ENCODE data around the gene UBA52.

The UBA52 gene

DNA sequence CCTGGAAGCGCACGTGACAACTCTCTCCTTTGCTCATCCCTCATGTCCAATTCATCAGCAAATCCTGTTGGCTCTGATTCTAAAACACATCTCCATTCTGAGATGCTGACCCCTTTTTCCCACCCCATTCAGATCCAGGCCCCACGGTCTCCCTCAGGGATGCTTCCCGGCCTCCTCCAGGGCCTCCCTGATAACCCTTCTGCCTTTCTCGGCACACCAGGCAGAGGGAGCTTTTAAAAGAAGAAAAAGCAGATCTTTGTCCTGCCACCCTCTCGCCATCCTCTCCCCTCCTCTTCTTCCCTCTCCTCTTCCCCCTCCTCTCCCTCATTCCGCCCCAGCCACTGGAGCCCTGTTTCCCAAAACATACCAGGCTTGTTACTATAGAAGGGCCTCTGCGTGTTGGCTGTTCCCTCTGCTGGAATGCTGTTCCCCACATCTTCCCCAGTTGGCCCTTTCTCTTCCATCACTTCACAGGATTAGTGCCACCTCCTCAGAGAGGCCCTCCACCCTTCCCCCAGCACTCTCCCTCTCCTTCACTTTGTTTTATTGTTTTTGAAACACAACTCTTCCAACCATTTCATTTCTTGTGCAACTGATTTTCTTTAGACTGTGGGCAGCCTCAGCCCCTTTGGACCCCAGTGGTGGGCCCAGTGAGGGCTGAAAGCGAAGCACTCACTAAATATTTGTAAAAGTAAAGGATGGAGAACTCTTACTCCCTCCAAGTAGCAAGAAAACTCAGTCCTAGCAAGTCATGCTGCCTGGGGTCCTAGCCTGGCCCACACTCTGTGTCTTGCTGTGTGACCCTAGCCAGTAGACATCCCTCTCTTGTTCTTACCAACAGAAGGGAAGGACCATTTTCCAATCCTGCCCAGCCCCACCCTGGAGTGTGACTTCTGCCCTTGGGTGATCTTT, 37.4 kb downstream of the UBA52 start:
- DNase-seq = no peak

DNA sequence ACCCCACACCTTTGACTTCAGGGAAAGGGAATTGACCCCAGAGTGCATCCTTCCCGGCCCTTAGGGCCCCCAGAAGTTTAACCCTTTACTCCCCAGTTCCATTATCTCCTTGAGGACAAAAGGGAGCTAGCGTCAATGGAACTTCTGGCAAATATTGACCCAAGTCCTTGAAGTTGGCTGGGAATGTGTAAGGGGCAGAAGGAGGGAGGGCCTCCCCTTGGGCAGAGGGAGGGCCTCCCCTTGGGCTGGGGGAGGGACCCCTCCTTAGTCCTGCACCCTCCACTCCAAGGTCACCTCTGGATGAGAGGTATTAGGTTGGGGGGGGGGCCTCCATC, 38.0 kb downstream of the UBA52 start:
- DNase-seq = no peak

DNA sequence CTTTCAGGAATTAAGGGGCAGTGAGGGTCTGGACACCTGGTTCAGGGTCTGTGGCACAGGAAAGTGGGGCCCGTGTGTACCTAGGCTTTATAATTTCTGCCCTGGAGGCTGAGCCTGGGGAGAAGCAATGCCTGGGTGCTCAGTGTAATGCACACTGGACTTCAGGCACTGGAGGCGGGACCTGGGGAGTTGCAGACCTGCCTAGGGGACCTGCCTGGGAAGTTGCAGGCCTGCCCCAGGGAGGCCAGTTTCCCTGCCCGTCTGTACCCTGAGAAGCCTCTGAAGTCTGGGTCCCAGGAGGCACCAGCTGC, 38.5 kb downstream of the UBA52 start:
- no peak for DNase-seq

DNA sequence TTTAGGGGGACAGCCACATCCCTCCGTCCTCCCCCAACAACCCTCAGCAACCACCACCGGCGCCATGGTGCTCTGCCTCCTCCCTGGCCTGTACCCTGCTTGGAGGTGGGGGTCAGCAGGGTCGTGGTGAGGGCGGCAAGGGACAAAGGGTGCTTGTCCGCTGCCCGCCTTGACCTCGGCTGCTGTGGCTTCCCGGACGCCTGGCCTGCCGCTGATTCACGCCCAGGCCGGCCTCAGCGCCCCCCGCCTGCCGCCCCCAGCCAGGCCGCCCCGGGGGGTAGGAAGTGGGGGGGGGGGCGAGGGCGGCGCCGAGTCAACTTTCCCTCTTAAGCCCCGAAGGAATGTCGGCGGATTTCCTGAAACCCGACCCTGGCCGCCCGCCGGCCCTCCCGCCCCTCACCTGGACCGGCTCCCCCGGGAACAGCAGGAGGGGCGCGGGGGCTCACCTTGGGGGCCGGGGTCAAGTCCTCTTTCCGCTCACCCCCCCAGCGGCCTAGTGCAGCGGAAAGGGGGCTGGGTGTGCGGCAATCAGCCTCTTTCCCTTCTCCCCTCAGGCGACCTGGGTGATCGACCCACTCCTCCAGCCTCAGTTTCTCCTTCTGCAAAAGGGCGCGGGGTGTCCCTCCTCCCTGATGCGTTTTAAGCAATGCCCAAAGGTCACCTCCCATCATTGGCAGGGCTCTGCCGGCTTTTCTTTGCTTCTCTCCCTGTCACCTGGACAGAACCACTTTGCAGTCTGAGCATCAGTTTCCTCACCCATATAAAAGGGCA, 39.1 kb downstream of the UBA52 start:
- no peak for DNase-seq

DNA sequence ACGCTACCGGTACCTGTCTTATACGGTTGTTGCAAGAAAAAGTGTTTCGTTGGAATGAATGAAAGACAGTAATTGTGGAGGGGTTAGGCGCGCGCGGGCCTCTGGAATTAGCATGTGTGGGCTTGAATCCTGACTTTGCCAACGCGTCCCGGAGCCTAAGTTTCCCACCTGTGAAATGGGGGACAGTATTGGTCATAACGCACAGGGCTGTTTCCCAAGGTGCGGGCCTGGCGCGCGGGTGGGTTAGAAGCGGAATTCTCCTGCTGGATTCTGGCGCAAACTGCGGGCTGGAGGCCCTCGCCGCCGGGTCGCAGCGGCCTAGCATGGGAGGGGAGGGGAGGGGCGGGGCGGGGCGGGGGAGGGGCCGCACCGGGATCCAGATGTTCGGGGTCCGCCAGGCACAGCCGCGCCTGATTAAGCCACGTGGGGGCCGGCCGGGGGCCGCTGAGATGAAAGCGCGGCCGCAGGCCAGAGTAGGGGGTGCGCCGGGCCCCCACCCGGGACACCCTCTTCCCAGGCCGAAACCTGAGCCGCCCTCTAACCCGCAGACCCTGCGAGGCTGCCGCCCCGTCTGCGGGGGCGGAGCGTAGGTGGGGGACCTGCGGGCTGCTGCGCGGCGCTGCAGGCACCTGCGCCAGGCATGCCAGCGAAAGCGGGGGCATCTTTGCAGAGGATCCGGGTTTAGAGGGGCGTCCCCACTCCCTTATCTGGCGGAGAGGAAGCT, 39.8 kb downstream of the UBA52 start:
- no peak for DNase-seq

DNA sequence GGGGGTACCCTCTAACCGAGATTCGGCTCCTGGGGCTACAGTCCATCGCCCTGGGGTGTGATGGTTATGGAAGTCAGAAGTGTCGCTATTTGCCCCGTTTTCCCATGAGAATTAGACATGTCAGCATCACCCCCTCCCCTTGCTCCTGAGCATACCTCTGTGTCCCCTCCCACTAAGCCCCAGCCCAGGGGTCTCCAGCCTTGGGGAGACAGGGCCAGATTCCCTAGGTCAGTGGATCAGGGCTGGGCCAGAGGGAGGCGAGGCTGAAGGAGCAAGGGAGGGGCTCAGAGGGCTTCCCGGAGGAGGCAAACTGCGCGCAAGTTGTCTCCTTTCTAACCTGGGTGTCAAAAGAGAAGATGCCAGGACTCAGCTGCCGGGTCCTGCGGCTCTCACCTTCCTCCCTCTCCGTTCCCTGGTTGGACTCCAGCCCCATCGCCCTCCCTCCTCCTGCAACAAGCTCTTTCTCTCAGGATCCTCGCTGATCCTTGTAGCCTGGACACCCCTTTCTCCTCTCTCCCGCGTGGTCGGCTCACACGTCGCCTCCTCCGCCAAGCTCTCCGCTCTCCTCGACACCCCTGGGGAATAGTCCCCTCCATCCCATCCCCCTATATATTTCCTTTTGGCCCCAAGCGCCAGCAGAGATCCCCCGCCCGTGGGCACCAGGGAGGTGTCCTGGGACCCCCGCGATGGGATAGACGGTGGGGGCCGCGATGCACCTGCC, 40.6 kb downstream of the UBA52 start:
- no peak for DNase-seq

DNA sequence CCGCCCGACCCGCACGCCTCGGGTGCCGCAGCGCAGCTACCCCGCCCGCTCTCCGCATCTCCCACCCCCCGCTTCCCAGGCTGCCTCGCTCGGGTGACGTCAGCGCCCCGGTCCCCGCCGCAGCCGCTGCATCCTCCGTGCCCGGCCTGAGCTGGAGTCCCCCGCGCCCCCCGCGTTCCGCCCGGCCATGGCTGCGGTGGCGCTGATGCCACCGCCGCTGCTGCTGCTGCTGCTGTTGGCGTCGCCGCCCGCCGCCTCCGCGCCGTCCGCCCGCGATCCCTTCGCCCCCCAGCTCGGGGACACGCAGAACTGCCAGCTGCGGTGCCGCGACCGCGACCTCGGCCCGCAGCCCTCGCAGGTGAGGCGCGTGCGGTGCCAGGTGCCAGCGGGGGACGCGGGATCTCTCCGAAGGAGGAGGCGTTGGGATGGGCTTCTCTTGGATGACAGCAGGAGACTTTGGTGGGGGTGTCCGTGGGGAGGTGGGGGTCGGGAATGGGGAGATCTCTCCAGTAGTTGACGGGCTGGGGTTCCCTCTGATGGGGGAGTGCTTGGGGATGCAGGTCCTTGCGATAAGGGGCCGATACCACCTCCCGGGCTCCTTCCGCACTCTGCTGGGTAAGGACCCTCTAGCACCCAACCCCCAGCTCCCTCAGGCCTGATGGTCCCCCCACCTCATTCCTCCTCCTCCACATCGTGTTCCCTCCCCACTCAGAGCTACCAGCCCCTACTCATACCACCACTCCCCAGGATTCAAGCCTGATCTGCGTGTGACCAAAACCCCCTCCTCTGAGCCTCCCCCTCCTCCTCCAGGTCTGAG, 41.3 kb downstream of the UBA52 start, which contains the start of gene TMEM59L:
TSS of gene TMEM59L (plus strand) at position 99 of the 817 bp plus-strand sequence. CDS start at position 188, 89 bp downstream.
- no peak for DNase-seq

DNA sequence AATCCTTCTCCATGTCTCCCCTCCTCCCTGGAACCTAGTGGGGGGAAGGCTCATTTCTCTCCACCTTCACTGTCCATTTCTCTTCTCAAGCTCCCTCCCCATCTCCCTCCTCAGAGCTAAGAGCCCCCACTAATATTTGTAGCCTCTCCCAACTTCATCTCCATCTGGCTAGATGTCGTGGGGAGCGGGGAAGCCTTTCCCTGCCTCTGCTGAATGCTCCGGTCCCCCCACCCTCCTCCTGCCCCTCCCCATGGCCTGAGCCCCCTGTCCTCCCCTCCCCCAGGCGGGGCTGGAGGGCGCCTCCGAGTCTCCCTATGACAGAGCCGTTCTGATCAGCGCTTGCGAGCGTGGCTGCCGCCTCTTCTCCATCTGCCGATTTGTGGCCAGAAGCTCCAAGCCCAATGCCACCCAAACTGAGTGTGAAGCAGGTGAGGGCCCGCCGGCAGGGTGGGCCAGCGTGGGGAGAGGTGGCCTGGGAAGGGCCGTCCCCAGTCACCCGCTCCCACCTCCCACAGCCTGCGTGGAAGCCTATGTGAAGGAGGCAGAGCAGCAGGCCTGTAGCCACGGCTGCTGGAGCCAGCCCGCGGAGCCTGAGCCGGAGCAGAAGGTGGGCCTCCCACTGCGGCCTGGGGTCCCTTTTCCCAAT, 42.1 kb downstream of the UBA52 start:
- no peak for DNase-seq

DNA sequence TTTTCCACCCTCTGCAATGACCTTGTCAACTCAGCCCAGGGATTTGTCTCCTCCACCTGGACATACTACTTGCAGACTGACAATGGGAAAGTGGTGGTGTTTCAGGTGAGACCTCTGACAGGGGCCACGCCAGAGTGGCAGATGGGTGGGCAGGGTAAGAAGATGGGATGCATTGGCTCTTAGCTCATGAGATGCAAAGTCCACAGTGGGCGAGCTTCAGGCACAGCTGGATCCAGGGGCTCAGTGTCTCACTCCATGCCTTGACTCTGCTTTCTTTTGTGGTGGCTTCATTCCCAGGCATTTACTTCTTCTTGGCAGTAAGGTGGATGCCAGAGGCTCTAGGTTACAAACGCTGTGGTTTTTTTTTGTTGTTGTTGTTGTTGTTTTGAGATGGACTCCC, 44.4 kb downstream of the UBA52 start:
- no peak for DNase-seq

DNA sequence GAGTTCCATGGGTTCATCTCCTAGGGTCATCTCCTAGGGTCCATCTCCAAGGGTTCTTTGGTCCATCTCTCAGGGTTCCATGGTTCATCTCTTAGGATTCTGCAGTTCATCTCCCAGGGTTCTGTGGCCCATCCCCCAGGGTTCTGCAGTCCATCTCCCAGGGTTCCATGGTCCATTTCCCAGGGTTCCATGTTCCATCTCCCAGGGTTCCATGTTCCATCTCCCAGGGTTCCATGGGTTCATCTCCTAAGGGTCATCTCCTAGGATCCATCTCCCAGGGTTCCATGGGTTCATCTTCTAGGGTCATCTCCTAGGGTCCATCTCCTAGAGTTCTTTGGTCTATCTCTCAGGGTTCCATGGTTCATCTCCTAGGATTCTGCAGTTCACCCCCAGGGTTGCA, 45.9 kb downstream of the UBA52 start:
- DNase-seq = no peak

DNA sequence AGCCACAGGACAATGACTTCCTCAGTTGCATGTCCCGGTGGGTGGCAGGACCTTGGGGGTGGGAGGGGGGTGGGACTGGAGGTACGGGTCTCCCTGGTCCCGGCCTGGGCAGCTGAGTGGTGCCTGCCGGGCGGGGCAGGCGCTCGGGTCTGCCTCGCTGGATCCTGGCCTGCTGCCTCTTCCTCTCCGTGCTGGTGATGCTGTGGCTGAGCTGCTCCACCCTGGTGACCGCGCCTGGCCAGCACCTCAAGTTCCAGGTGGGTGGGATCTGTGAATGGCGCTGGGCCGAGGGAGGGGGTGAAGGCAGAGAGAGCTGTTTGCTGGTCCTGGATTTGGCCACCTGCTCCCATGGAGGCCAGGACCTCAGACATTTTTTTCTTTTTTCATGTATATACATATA, 46.6 kb downstream of the UBA52 start:
- no peak for DNase-seq

DNA sequence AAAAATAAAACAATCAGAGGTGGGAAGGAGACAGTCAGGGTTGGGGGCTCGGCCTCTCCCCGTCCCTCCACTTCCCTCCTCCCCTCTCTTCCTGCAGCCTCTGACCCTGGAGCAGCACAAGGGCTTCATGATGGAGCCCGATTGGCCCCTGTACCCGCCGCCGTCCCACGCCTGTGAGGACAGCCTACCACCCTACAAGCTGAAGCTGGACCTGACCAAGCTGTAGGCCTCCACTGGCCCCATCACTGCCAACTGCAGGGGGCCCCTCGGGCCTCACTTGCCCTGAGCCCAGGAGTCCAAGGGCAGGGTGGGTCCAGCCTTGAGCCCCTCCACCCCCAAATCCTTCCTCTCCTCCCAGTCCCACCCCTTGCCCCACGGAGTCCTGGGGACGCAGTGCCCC, 48.7 kb downstream of the UBA52 start:
- no peak for DNase-seq

DNA sequence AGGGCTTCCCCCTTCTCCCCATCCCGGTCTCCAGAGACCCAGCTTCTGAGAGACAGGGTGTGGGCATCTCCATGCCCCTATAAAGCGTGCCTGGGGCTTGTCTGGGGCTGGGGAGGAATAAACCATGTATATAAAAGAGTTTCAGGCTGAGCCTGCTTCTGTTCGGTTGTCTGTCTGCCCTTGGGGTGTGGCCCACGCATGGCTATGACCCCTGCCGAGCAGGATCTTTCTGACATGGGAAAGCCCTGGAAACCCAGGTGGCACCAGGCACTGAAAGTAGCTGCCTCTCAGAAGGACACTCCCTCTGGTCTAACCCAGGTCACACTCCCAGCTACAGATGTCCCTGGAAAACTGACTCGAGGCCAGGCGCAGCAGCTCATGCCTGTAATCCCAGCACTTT, 49.2 kb downstream of the UBA52 start:
- no peak for DNase-seq

DNA sequence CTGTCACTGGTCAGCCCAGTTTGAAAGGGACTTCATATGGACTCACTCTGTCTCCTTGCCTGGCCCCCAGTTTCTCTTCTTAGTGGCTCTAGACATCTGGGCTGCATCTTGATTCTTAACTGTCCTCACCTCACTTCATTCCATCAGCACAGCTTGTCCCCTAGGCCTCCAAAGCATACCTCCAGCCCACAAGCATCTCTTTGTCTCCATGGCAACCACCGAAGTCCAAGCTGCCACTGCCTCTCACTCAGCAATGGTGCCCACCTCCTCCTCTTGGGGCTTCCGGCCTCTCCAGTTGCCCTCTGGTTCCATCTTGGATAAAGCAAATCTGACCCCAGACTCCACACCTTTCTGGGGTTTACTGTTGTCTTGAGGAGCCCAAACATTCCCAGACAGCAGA, 55.2 kb downstream of the UBA52 start:
- no peak for DNase-seq

All from NCI-H1436 treated with DMSO at 0.1 percent for 48 hours (cell line).